GM18861 (cell line): ENCODE data around the gene CNTNAP2.

Experiments used
- ATAC-seq: cut with Tn5 transposase; IDR thresholded peaks from one replicate; pipeline ENCODE4 v1.9.1; 2021; ENCODE audit not compliant: unreplicated experiment

CNTNAP2 gene

GRCh38 chr7:147432576-147432975, 1316.0 kb downstream of the CNTNAP2 start:
- no peak for ATAC-seq

- ATAC-seq: no peak
These were observed 1320.1 kb downstream of the CNTNAP2 start for GRCh38 chr7:147436718-147437117.

DNA sequence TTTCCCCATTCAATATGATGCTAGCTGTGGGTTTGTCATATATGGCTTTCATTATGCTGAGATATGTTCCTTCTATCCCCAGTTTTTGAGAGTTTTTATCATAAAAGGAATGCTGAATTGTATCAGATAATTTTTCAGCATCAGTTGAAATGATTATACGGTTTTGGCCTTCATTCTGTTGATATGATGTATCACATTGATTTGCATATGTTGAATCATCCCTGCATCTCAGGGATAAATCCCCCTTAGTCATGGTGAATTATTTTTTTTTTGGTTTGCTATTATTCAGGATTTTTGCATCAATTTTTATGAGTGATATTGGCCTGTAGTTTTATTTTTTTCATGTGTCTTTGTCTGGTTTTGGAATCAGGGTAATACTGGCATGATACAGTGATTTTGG, 1321.6 kb downstream of the CNTNAP2 start:
- no peak for ATAC-seq

DNA sequence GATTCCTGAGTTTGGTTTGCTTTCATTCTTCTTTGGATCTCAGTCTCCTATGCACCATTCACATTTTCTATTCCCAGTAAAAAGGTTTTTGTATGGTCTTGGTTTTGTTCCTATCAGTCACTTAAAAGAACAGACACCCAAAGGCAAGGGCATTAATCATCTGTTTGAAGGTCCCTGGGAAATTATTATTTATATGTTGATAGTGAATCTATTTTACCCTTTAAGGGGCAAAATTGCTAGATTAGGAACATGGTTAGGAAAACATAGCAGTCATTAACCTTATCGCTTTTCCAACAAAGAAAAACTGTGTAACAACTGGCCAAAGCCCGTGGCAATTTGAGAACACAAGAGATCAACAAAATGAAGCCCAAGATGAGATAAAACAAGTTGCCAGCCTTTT, 1327.3 kb downstream of the CNTNAP2 start:
- no peak for ATAC-seq

GRCh38 chr7:147452816-147453215, 1336.2 kb downstream of the CNTNAP2 start:
- no peak for ATAC-seq

GRCh38 chr7:147465223-147465622, 1348.6 kb downstream of the CNTNAP2 start:
- no peak for ATAC-seq

- no peak for ATAC-seq
These were observed 1356.0 kb downstream of the CNTNAP2 start for GRCh38 chr7:147472556-147472955.

DNA sequence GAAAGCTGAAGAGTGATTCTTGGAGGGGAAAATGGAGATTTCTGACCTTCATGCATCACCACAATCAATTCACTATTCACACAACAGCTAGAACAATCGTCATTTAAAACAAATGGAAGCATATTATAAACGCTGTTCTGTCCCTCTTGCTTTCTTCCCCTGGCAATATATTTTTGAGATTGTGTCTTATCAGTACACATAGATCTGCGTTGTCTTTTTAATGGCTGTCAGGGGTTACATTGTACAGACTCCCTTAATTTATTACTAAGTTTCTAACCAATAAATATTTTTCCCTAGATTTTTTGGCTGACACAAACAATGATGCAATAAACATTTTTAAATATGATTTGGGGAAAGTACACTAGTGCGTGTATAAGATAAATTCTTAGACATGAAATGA, 1358.3 kb downstream of the CNTNAP2 start:
- ATAC-seq: no peak

DNA sequence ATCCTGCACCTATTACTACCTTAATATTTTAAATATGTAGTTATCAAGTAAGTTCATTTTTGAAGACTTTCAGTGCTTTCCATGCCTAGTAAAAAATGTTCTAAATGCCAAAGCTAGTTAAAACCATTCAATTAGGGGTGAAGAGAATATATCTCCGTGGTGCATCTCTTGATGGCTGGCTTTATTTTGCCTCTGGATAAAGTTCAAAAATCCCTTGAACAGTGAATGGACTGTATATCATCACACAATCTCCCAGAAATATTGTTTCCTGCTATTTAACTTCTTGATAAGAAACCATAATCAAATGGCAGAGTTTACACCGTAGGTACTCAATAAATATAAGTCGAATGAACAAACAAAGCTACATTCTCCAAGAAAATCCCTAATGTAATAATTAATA, 1360.9 kb downstream of the CNTNAP2 start:
- ATAC-seq: no peak

- no peak for ATAC-seq
These were observed 1362.2 kb downstream of the CNTNAP2 start for GRCh38 chr7:147478796-147479195.

DNA sequence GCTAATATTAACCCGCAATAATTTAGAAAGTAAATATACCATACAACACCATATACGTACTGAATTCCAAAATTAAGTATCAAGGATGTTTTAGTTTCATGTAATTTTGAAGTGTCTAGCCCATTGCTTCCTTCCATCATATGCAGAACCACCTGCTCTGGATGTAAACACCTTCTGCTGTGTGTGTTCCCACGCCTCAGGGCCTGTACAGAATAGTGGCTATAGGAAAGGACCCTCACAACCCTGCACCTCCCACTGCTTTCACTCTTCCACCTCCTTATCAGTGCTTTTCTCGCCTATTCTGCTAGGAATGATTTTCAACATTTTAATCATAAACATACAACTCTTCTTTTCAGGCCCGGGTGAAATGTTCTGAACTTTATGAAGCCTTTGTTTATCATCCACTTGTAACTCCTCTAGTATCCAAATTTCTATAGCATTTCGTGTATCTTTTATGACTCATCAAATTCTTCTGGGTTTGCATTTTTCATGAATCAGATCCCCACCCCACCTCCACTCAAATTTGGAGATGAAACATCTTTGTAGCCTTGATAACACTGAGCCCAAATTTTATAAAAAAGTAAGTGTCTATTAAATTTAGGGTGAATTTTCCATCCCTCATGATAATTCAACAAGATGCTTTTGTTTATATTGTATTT, 1367.2 kb downstream of the CNTNAP2 start:
- ATAC-seq: no peak

- ATAC-seq: no peak
These were observed 1369.1 kb downstream of the CNTNAP2 start for GRCh38 chr7:147485660-147486210.

GRCh38 chr7:147492606-147493005, 1376.0 kb downstream of the CNTNAP2 start:
- ATAC-seq: no peak

DNA sequence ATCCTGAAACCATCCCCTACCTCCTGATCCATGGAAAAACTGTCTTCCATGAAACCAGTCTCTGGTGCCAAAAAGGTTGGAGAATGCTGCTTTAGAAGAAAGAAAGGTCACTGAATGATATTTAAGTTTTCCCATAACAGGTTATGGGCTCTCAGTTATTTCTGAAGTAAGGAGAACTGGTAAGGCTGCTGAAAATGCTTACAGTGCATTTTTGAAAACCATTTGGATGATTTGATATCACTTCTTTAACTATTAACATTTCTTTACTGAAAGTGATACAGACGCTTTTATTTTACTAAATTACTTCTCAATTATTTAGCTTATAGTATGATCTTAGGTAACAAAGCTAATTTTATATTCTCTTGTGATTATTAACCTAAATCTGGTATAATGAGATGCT, 1379.6 kb downstream of the CNTNAP2 start:
- no peak for ATAC-seq

- no peak for ATAC-seq
These were observed 1380.6 kb downstream of the CNTNAP2 start for GRCh38 chr7:147497246-147497645.

GRCh38 chr7:147498081-147498480, 1381.5 kb downstream of the CNTNAP2 start:
- ATAC-seq: no peak

DNA sequence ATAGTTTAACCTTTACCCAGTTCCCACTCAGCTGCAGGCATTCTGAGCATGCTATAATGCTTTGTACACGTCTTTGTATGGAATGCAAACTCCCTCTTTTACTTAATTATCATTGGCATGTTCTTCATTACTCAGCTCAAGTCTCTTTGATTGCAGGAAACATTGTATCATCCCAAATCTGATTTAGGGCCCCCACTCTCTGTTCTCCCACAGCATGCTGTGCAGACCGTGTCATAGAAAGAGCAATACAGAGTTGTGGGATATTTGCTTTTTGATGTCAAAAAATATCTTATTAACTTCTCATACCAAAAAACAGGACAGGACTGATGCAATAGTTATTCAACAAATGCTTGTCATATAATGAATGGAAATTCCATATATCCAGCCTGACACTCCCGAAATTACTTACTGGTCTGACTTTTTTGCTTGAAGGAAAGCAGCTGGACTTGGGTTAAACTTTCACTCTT, 1392.5 kb downstream of the CNTNAP2 start:
- no peak for ATAC-seq

- no peak for ATAC-seq
These were observed 1393.1 kb downstream of the CNTNAP2 start for GRCh38 chr7:147509541-147510200.

- no peak for ATAC-seq
These were observed 1393.6 kb downstream of the CNTNAP2 start for GRCh38 chr7:147510201-147510542.

GRCh38 chr7:147510923-147511322, 1394.3 kb downstream of the CNTNAP2 start:
- no peak for ATAC-seq

DNA sequence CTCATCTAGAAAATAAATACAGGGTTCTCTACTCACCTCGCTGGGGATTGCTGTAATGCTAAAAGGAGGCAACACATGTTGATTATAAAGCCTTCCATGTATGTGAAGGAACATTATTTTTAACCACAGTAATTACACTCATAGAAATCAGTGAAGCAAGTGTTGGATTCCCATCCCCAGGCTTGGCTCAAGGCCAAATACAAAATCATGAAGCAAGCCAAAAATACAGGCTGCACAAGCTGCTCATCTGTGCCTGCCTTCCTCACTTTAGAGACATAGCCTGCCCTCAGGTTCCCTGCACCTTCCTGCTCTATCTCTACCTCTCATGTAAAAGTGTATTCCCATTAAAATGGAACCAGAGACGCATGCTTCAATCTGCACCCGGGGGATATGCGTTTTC, 1396.8 kb downstream of the CNTNAP2 start:
- ATAC-seq: no peak

- no peak for ATAC-seq
These were observed 1399.8 kb downstream of the CNTNAP2 start for GRCh38 chr7:147516391-147516790.

DNA sequence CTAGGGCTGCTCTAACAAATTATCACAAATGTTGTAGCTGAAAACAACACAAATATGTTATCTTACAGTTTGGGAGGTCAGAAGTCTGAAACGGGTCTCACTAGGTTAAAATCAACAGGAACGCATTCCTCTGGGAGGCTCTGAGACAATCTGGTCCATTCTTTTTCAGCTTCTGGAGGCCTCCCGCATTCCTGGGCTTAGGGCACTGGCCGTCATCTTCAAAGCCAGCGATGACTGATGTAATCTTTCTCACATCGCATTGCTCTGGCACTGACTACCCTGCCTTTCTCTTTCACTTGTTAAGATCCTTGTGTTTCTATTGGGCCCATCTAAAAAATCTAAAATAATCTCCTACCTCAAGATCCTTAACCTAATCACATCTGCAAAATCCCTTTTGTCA, 1402.5 kb downstream of the CNTNAP2 start:
- no peak for ATAC-seq
